ENCODE measurements around the gene TRAPPC13.
"Not testable (repeated sequence)": the region's sequence is repeated elsewhere in the genome, so short reads cannot be mapped to it uniquely, and the experiment has no call there.

The TRAPPC13 gene

DNA sequence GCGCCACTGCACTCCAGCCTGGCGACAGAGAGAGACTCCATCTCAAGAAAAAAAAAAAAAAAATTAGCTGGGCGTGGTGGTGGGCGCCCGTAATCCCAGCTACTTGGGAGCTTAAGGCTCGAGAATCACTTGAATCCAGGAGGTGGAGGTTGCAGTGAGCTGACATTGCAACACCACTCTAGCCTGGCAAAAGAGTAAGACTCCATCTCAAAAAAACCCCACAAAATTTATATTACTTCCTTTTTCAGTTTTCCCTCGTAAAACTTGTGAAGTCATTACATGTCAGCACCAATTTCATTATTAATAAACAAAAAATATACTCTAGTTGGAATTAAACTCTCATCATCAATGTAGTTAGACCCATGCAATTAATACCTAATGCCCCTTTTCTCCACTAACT is 43.9 kb downstream of the TRAPPC13 start:
- DNase-seq = no peak
- no peak overlapping the region for H3K9ac ChIP-seq (ENCODE audit: low read length)
- H3K9me2 ChIP-seq (replicated peaks; ENCODE audit: insufficient read depth, low read length) = no peaks in the 10 kb centered on the region
- no peaks in the 10 kb centered on the region for H3K36me3 ChIP-seq (replicated peaks; ENCODE audit: insufficient read depth, low read length)
- TF ChIP-seq EZH2phosphoT487 (IDR thresholded peaks at IDR 0.05; ENCODE audit: low read length) = no peak
- TF ChIP-seq, protein P1, sequence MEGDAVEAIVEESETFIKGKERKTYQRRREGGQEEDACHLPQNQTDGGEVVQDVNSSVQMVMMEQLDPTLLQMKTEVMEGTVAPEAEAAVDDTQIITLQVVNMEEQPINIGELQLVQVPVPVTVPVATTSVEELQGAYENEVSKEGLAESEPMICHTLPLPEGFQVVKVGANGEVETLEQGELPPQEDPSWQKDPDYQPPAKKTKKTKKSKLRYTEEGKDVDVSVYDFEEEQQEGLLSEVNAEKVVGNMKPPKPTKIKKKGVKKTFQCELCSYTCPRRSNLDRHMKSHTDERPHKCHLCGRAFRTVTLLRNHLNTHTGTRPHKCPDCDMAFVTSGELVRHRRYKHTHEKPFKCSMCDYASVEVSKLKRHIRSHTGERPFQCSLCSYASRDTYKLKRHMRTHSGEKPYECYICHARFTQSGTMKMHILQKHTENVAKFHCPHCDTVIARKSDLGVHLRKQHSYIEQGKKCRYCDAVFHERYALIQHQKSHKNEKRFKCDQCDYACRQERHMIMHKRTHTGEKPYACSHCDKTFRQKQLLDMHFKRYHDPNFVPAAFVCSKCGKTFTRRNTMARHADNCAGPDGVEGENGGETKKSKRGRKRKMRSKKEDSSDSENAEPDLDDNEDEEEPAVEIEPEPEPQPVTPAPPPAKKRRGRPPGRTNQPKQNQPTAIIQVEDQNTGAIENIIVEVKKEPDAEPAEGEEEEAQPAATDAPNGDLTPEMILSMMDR (IDR thresholded peaks at IDR 0.05; ENCODE audit: low read length) = no peak
- TF ChIP-seq EZH2 (optimal IDR thresholded peaks at IDR 0.05; ENCODE audit: low read depth, low read length) = no peak
- no peaks in the 10 kb centered on the region for H3K79me2 ChIP-seq (ENCODE audit: low read length)
- no peak overlapping the region for H3K27ac ChIP-seq (ENCODE audit: low read length)
- H3K4me3 ChIP-seq (ENCODE audit: low read length) = no peak overlapping the region
- H3K9me3 ChIP-seq (replicated peaks; ENCODE audit: insufficient read depth, low read length) = no peaks in the 10 kb centered on the region
- H3F3A ChIP-seq (ENCODE audit: insufficient read depth, low read length) = no peaks in the 10 kb centered on the region
- no peaks in the 10 kb centered on the region for H3K4me1 ChIP-seq (ENCODE audit: low read length)
- no peak overlapping the region for H2AFZ ChIP-seq (ENCODE audit: low read length)
- H3K27me3 ChIP-seq (replicated peaks; ENCODE audit: insufficient read depth, low read length) = no peaks in the 10 kb centered on the region
- H4K20me1 ChIP-seq (ENCODE audit: insufficient read depth, low read length) = no peaks in the 10 kb centered on the region
- no peak overlapping the region for H3K4me2 ChIP-seq (ENCODE audit: low read depth, low read length)

DNA sequence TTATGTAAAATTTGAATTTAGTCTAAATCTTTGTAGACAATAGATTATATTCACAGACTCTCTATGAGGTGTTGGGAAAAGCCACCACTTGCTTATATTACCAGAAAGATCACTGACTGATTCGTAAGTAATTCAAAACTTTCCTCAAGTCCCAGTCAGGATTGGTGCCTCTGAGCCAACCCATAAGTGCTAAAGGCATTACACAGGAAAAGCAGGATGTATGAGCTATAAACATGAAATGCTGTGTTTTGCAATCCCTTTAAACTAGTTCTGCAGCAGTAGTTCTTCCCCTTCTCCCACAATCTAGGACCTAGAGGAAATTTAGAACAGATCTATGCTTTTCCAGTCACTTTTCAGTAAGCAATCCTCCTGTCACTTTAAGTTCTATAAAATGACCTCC is 48.0 kb downstream of the TRAPPC13 start:
- H3K9me3 ChIP-seq (replicated peaks; ENCODE audit: insufficient read depth, low read length) = no peaks in the 10 kb centered on the region
- no peaks in the 10 kb centered on the region for H3K79me2 ChIP-seq (ENCODE audit: low read length)
- no peaks in the 10 kb centered on the region for H3K36me3 ChIP-seq (replicated peaks; ENCODE audit: insufficient read depth, low read length)
- no peaks in the 10 kb centered on the region for H3K27me3 ChIP-seq (replicated peaks; ENCODE audit: insufficient read depth, low read length)
- TF ChIP-seq, protein P1 (IDR thresholded peaks at IDR 0.05; ENCODE audit: low read length) = no peak
- TF ChIP-seq EZH2phosphoT487 (IDR thresholded peaks at IDR 0.05; ENCODE audit: low read length) (no peak), EZH2 (optimal IDR thresholded peaks at IDR 0.05; ENCODE audit: low read depth, low read length) (no peak)
- no peaks in the 10 kb centered on the region for H3K4me1 ChIP-seq (ENCODE audit: low read length)
- no peak overlapping the region for H3K4me3 ChIP-seq (ENCODE audit: low read length)
- no peak for DNase-seq
- H3F3A ChIP-seq (ENCODE audit: insufficient read depth, low read length) = no peaks in the 10 kb centered on the region
- no peak overlapping the region for H3K4me2 ChIP-seq (ENCODE audit: low read depth, low read length)
- no peaks in the 10 kb centered on the region for H3K9me2 ChIP-seq (replicated peaks; ENCODE audit: insufficient read depth, low read length)
- no peak overlapping the region for H3K9ac ChIP-seq (ENCODE audit: low read length)
- no peaks in the 10 kb centered on the region for H4K20me1 ChIP-seq (ENCODE audit: insufficient read depth, low read length)
- no peak overlapping the region for H3K27ac ChIP-seq (ENCODE audit: low read length)
- H2AFZ ChIP-seq (ENCODE audit: low read length) = no peak overlapping the region

DNA sequence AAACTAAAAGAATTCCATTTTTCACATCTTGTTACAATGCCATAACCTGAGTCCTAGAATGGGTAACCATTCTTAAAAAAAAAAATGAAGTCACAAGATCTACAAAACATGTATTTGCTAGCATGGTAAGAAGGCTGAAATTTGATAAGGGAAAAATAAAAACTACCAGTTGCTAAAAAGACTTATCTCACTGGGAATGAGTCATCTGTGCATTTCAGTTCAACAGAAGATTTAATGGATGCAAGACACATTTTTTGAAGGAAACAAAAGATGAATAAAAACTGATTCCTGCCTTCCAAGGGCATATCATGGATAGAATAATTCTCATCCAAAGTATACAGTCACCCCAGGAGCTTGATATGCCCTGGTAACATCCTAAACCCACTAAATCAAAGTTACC is 49.9 kb downstream of the TRAPPC13 start:
- no peaks in the 10 kb centered on the region for H3K9me2 ChIP-seq (replicated peaks; ENCODE audit: insufficient read depth, low read length)
- no peaks in the 10 kb centered on the region for H3K4me1 ChIP-seq (ENCODE audit: low read length)
- H4K20me1 ChIP-seq (ENCODE audit: insufficient read depth, low read length) = no peaks in the 10 kb centered on the region
- no peaks in the 10 kb centered on the region for H3K79me2 ChIP-seq (ENCODE audit: low read length)
- H3K27me3 ChIP-seq (replicated peaks; ENCODE audit: insufficient read depth, low read length) = no peaks in the 10 kb centered on the region
- no peak overlapping the region for H2AFZ ChIP-seq (ENCODE audit: low read length)
- DNase-seq = no peak
- H3K9me3 ChIP-seq (replicated peaks; ENCODE audit: insufficient read depth, low read length) = no peaks in the 10 kb centered on the region
- TF ChIP-seq EZH2 (optimal IDR thresholded peaks at IDR 0.05; ENCODE audit: low read depth, low read length) (no peak), EZH2phosphoT487 (IDR thresholded peaks at IDR 0.05; ENCODE audit: low read length) (no peak)
- TF ChIP-seq, protein P1 (IDR thresholded peaks at IDR 0.05; ENCODE audit: low read length) = no peak
- H3K4me2 ChIP-seq (ENCODE audit: low read depth, low read length) = no peak overlapping the region
- no peak overlapping the region for H3K4me3 ChIP-seq (ENCODE audit: low read length)
- H3K9ac ChIP-seq (ENCODE audit: low read length) = no peak overlapping the region
- H3K36me3 ChIP-seq (replicated peaks; ENCODE audit: insufficient read depth, low read length) = no peaks in the 10 kb centered on the region
- H3K27ac ChIP-seq (ENCODE audit: low read length) = no peak overlapping the region
- no peaks in the 10 kb centered on the region for H3F3A ChIP-seq (ENCODE audit: insufficient read depth, low read length)

DNA sequence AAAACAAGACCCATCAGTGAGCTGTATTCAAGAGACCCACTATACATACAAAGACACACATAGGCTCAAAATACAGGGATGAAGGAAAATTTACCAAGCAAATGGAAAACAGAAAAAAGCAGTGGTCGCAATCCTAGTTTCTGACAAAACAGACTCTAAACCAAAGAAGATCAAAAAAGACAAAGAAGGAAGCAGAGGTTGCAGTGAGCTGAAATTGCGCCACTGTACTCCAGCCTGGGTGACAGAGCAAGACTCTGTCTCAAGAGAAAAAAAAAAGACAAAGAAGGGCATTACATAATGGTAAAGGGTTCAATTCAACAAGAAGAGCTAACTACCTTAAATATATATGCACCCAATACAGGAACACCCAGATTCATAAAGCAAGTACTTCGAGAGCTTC is 51.2 kb downstream of the TRAPPC13 start:
- not testable (repeated sequence) for DNase-seq; H3K27ac ChIP-seq (ENCODE audit: low read length); H3K4me2 ChIP-seq (ENCODE audit: low read depth, low read length); H3K36me3 ChIP-seq (replicated peaks; ENCODE audit: insufficient read depth, low read length); H3K79me2 ChIP-seq (ENCODE audit: low read length); H3K4me1 ChIP-seq (ENCODE audit: low read length); H4K20me1 ChIP-seq (ENCODE audit: insufficient read depth, low read length); H3K27me3 ChIP-seq (replicated peaks; ENCODE audit: insufficient read depth, low read length); H3K9me3 ChIP-seq (replicated peaks; ENCODE audit: insufficient read depth, low read length); H3F3A ChIP-seq (ENCODE audit: insufficient read depth, low read length); H3K9me2 ChIP-seq (replicated peaks; ENCODE audit: insufficient read depth, low read length); H3K4me3 ChIP-seq (ENCODE audit: low read length); H3K9ac ChIP-seq (ENCODE audit: low read length); H2AFZ ChIP-seq (ENCODE audit: low read length)
